Neural cell (in vitro differentiated cells): ENCODE data around the gene RELN. TPM values are rescaled to one million over a fixed set of nuclear protein-coding genes. Genes with fewer than 3 reads are reported as not detected.

ENCODE experiments used
- H2AFZ ChIP-seq: fragments of 200-600, 300-800 bp; sonication (generic), shearing (Covaris generic); 2 replicates; pipeline ENCODE4 v1.6.0; 2014; ENCODE audit warnings: low read depth, mild to moderate bottlenecking, antibody characterized with exemption, low read length, moderate library complexity
- H3F3A ChIP-seq: fragments of 200-600 bp; shearing (Covaris generic); 2 replicates; pipeline ENCODE4 v1.6.1; 2016; ENCODE audit warnings: mild to moderate bottlenecking, moderate library complexity, mixed read lengths, antibody characterized with exemption, low read length; ENCODE audit not compliant: insufficient read depth, poor library complexity, severe bottlenecking
- H3K27ac ChIP-seq: fragments of 200-600, 300-800 bp; sonication (generic), shearing (Covaris generic); 2 replicates; pipeline ENCODE4 v1.5.1; 2014; ENCODE audit warnings: mild to moderate bottlenecking, low read length, moderate library complexity
- H3K27me3 ChIP-seq: fragments of 300-800, 200-600 bp; sonication (generic), shearing (Covaris generic); 2 replicates; pipeline ENCODE4 v1.6.0; 2014; ENCODE audit warnings: mild to moderate bottlenecking, low read depth, low read length, moderate library complexity; ENCODE audit not compliant: insufficient read depth
- H3K36me3 ChIP-seq: fragments of 300-800, 200-600 bp; sonication (generic), shearing (Covaris generic); 2 replicates; pipeline ENCODE4 v1.5.1; 2014; ENCODE audit warnings: mild to moderate bottlenecking, antibody characterized with exemption, low read length, moderate library complexity; ENCODE audit not compliant: insufficient read depth
- H3K4me2 ChIP-seq: fragments of 300-800, 200-600 bp; sonication (generic), shearing (Covaris generic); 2 replicates; pipeline ENCODE4 v1.6.0; 2014; ENCODE audit warnings: mild to moderate bottlenecking, low read length
- H3K4me3 ChIP-seq: fragments of 300-800, 200-600 bp; sonication (generic), shearing (Covaris generic); 2 replicates; pipeline ENCODE4 v1.5.1; 2014; ENCODE audit warnings: mild to moderate bottlenecking, low read length, moderate library complexity
- H3K79me2 ChIP-seq: fragments of 200-600 bp; shearing (Covaris generic); replicated peaks from 2 replicates; pipeline ENCODE4 v1.6.0; 2014; ENCODE audit warnings: mild to moderate bottlenecking, low read length, moderate library complexity; ENCODE audit not compliant: insufficient read depth
- H3K9ac ChIP-seq: fragments of 300-800, 200-600 bp; sonication (generic), shearing (Covaris generic); 2 replicates; pipeline ENCODE4 v1.6.1; 2016; ENCODE audit warnings: mild to moderate bottlenecking, low read length, mixed read lengths
- H3K9me2 ChIP-seq: fragments of 200-600 bp; shearing (Covaris generic); 2 replicates; pipeline ENCODE4 v1.6.1; 2016; ENCODE audit warnings: mild to moderate bottlenecking, low read length, mixed read lengths; ENCODE audit not compliant: insufficient read depth
- H3K9me3 ChIP-seq: fragments of 200-600, 300-800 bp; sonication (generic), shearing (Covaris generic); 2 replicates; pipeline ENCODE4 v1.6.1; 2016; ENCODE audit warnings: mild to moderate bottlenecking, mixed run types, low read length, moderate library complexity, mixed read lengths
- H4K20me1 ChIP-seq: fragments of 200-600 bp; shearing (Covaris generic); 2 replicates; pipeline ENCODE4 v1.6.1; 2016; ENCODE audit warnings: mild to moderate bottlenecking, mixed run types; ENCODE audit not compliant: insufficient read depth
- CTCF ChIP-seq: fragments of 450-650 bp; IDR thresholded peaks from 2 replicates; pipeline ENCODE4 v1.5.1; 2014; ENCODE audit warnings: antibody characterized with exemption, mild to moderate bottlenecking, moderate library complexity; ENCODE audit not compliant: poor library complexity, severe bottlenecking
- EP300 ChIP-seq: fragments of 450-650 bp; conservative IDR thresholded peaks from 2 replicates; pipeline ENCODE4 v1.6.1; 2014; ENCODE audit warnings: antibody characterized with exemption, mild to moderate bottlenecking, moderate library complexity; ENCODE audit not compliant: poor library complexity, severe bottlenecking
- EZH2 ChIP-seq: fragments of 200-600, 300-800 bp; shearing (Covaris generic), sonication (generic); IDR thresholded peaks from 2 replicates; pipeline ENCODE4 v1.6.1; 2014; ENCODE audit warnings: antibody characterized with exemption, low read length, borderline replicate concordance, mild to moderate bottlenecking; ENCODE audit not compliant: insufficient read depth, poor library complexity, severe bottlenecking
- MXI1 ChIP-seq: fragments of 450-650 bp; conservative IDR thresholded peaks from 2 replicates; pipeline ENCODE4 v1.6.1; 2014; ENCODE audit warnings: antibody characterized with exemption, mild to moderate bottlenecking; ENCODE audit not compliant: poor library complexity, severe bottlenecking
- POLR2AphosphoS5 ChIP-seq: IDR thresholded peaks from 2 replicates; pipeline ENCODE4 v1.6.1; 2012
- RAD21 ChIP-seq: fragments of 450-650 bp; conservative IDR thresholded peaks from 2 replicates; pipeline ENCODE4 v1.6.1; 2014; ENCODE audit warnings: antibody characterized with exemption, mild to moderate bottlenecking, moderate library complexity
- REST ChIP-seq: IDR thresholded peaks from 2 replicates; pipeline ENCODE4 v1.6.1; 2012; ENCODE audit warnings: borderline replicate concordance
- SMC3 ChIP-seq: fragments of 450-650 bp; conservative IDR thresholded peaks from 2 replicates; pipeline ENCODE4 v1.6.1; 2014; ENCODE audit warnings: antibody characterized with exemption, mild to moderate bottlenecking, moderate library complexity; ENCODE audit not compliant: poor library complexity
- TAF1 ChIP-seq: IDR thresholded peaks from 2 replicates; pipeline ENCODE4 v1.6.1; 2012; ENCODE audit warnings: low read depth
- polyA plus RNA-seq: library from polyadenylated mRNA; depleted of rRNA; stranded (reverse); fragments of >200 nt; gene quantifications from 2 replicates; pipeline ENCODE4 v1.2.3, GENCODE V29; 2014

Gene RELN
- polyA plus RNA-seq, 1 donor from 2014 or later: 178 TPM

GRCh38 chr7:103474956-103475355 is 514.5 kb downstream of the RELN start:
- H3K79me2 ChIP-seq: no peaks in the 10 kb centered on the region
- no peaks in the 10 kb centered on the region for H3K9me2 ChIP-seq
- H3K9ac ChIP-seq: no peak overlapping the region
- no peaks in the 10 kb centered on the region for H4K20me1 ChIP-seq
- TF ChIP-seq EZH2 (no peak), MXI1 (no peak), TAF1 (no peak), REST (no peak), RAD21 (no peak), POLR2AphosphoS5 (no peak), SMC3 (no peak), CTCF (no peak), EP300 (no peak)
- no peak overlapping the region for H3K4me2 ChIP-seq
- H3K36me3 ChIP-seq: no peaks in the 10 kb centered on the region
- H2AFZ ChIP-seq: no peak overlapping the region
- no peaks in the 10 kb centered on the region for H3K27me3 ChIP-seq
- H3F3A ChIP-seq: no peaks in the 10 kb centered on the region
- H3K27ac ChIP-seq: no peak overlapping the region
- no peak overlapping the region for H3K4me3 ChIP-seq
- H3K9me3 ChIP-seq: no peaks in the 10 kb centered on the region

- Histone ChIP-seq H3K9ac (no peak overlapping the region), H3K36me3 (no peaks in the 10 kb centered on the region), H3K27ac (no peak overlapping the region), H3K27me3 (no peaks in the 10 kb centered on the region), H3K4me3 (no peak overlapping the region), H3K9me3 (no peaks in the 10 kb centered on the region), H3K79me2 (no peaks in the 10 kb centered on the region), H2AFZ (no peak overlapping the region), H3F3A (no peaks in the 10 kb centered on the region), H3K4me2 (no peak overlapping the region), H3K9me2 (no peaks in the 10 kb centered on the region), H4K20me1 (no peaks in the 10 kb centered on the region)
- TF ChIP-seq MXI1 (no peak), POLR2AphosphoS5 (no peak), EZH2 (no peak), SMC3 (no peak), RAD21 (no peak), EP300 (no peak), REST (no peak), TAF1 (no peak), CTCF (no peak)
These were observed 520.1 kb downstream of the RELN start for GRCh38 chr7:103469095-103469948.
